Left colon (tissue), 2 donors: Measurements from ENCODE around the gene LRP2BP. TPM values are rescaled to one million over a fixed set of nuclear protein-coding genes. Genes with fewer than 3 reads are reported as not detected.
"Not testable (repeated sequence)": the region's sequence is repeated elsewhere in the genome, so short reads cannot be mapped to it uniquely, and the experiment has no call there.

ENCODE experiments used
- ATAC-seq: fragments of 200-7000 bp; cut with Tn5 transposase; one replicate; pipeline ENCODE4 v1.9.1; 2020; ENCODE audit warnings: mild to moderate bottlenecking, moderate library complexity
- DNase-seq, 2 donors: peaks; one replicate each; pipeline ENCODE4 v3.0.0-alpha.2; 2020
- intact Hi-C, 2 donors: fragments of 100-400 bp; cut with DNase I in 1 of 2; cut with micrococcal nuclease in 1 of 2; formaldehyde crosslinking; loops; one replicate each; pipeline versions ENCODE4 v1.11.2 to v1.14.0; 2022; cut with DNase I, micrococcal nuclease
- total RNA-seq, 2 donors: library from RNA; stranded (reverse); fragmentation: NEBNext Ultra II Directional; extraction: Animal tissue kit (Norgen Biotek cat#: 25700); gene quantifications; one replicate each; pipeline ENCODE4 v1.2.1, GENCODE V29; 2021
- donor health status: DM: no; HTN: no; CAD: no.
- donor health status: DM: yes; HTN: yes; CAD: no.

LRP2BP gene
- total RNA-seq, 2 donors from 2014 or later = 0.40 to 0.70 TPM

DNA sequence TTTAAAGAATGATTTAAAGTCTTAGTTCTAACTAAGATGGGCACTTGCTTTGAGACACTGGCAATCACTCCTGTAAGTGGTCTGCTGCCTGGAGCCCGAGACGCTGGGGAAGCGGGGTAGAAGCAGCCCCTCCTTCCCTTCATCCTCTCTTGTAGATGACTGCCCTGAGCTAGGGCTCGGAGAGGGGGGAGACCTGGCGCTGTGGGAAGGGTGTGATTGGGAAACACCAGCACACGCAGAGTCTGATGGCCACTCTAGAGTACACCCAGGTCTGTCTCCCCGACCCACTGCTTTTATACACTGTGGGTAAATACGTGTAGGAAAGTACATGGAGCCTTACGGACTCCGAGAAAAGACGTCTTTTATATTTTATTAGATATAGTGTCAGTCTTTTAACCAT is 24.0 kb downstream of the LRP2BP start:
- intact Hi-C loops = no loop called here
- no peak for ATAC-seq
- no peak for DNase-seq

DNA sequence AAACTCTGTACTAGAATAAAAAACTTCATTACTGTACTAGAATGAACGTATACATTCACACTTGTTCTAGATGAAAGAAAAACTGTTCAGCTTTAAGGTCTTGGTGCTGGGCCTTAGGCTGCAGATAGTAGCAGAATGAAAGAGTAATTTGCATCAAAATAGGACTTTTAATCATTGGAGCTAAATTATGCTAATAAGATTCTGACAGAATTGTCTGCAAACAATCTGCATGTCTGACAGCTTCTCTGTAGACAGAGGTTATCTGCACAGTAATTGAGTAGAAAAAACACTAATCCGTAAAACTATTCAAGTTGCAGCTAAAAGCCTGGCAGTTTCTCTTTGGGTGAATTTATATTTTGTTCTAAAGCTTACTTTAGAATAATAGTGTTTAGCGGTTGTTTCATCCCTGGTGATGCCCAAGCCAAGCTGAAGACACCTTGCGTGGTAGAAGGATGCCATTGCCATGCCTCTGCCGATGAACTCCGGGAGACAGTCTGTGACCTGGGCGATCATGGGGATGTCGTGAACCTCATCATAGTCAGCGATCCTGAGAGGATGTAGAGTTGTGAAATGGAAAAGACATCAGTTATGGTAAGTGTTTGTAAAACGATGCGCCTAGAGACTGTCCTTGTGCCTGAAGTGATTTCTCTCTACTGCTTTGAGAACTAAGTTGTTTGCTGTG is 25.3 kb downstream of the LRP2BP start:
- intact Hi-C loops = no loop called here
- ATAC-seq (no peak), DNase-seq (no peak)

DNA sequence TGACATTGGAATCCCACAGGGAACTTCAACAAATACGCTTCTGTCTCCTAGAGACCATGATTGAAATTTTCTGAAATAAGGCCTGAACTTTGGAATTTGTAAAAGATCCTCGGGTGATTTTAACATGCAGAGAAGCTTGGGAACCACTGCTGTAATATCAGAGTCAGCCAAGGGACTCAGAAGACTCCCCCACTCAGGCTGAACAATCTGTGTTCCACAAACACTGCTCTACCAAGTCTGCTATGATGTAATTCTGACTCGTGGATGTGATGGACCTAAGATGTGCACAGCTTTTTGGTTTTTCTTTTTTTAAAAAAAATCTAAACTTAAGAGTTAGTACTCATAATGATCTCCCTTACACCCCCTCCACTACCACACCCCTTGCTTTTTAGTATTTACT is 26.0 kb downstream of the LRP2BP start:
- intact Hi-C loops = no loop called here
- ATAC-seq (no peak), DNase-seq (no peak)

DNA sequence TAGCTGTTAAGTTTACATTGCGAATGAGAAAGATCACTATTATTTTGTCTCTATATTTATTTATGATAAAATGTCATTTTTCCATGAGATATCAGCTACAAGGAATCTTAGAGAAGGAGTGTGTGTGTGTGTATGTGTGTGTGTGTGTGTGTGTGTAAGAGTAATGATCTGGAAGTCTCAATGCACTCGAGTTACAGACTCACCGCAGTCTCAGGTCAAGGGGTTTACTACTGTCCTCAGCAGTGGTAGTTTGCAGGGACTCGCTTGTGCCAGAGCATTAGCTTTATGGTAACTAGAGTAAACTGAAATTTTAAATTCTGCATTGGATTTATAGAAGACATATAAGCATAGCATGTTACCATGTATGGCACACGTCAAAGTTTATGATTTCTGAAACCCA is 30.8 kb downstream of the LRP2BP start:
- DNase-seq (no peak), ATAC-seq (no peak)
- intact Hi-C loops = no loop called here

DNA sequence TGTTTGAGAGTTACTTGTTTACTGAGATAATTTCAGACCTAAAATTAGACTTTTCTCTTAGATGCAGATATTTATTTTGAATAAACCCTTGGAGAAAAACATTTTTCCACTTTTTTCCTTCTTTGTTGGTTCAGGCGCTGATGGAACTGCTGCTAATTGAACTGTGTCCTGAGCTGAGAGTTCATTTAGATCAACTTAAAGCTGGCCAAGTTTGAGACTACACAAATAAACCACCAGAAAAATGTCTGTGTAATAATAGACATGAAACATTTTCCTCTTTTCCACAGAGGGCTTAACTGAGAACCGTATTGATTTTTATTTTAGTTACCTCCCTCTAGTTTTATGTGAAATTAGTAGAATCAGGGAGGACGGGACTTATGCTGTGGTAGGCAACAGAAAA is 32.5 kb downstream of the LRP2BP start:
- DNase-seq (no peak), ATAC-seq (no peak)
- intact Hi-C loops = no loop called here

DNA sequence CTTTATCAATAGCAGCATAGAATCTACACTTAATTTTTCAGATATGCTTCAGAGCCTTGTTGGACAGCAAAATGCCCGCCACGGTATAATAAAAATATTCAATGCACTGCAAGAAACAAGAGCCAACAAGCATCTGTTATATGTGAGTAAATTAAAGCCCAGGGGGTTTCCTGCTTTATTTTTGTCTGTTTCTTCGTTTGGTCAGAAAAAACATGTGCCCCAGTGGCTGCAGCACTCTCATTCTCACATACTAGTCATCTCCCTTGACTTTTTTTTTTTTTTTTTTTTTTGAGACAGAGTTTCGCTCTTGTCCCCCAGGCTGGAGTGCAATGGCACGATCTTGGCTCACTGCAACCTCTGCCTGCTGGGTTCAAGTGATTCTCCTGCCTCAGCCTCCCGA is 33.2 kb downstream of the LRP2BP start:
- intact Hi-C loops, DNase-seq, ATAC-seq: not testable (repeated sequence)

DNA sequence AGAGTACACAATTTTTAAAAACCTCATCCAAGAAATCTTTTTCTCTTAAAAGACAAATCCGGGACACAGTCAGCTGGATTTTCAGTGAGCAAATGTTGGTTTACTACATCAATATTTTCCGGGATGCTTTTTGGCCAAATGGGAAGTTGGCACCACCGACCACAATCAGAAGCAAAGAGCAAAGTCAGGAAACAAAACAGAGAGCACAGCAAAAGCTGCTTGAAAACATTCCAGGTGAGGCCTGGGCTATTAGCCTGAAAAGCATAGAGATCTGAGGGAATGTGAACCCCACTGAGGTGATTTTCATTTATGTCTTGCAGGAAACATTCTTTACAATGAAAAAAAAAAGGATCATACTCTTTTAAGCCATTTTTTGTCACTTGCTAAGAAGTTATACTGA is 33.9 kb downstream of the LRP2BP start:
- intact Hi-C loops = no loop called here
- DNase-seq = no peak
- no peak for ATAC-seq

DNA sequence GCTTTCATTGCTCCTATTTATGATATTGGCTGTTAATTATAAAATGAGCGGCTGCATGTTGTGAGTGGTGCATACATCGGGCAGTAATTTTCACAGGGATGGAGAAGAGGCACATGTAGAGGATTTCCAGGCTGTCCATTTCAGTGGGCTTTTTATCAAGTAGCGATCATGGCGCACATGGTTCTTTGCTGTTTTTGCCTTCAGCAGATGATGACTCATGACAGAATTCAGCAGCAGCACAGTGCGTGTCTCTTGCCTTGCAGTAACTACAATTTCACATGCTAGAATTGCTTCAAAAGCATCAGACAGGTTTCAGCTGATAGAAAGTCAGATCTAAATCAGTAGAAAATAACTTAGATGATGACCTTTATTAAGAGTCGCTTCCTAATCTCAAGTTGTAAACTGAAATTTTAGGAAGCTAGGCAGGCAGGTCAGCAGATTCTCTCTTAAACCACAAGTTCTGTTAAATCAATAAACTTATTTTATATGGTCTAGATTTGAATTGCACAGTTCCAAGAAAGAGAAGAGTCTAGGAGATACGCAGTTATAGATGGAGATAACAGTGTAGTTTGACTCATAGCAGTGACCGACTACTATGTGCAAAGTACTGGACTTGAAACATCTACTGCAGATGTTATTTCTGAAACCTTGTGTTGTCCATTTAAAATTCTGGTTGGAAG is 35.8 kb downstream of the LRP2BP start:
- intact Hi-C loops = no loop called here

DNA sequence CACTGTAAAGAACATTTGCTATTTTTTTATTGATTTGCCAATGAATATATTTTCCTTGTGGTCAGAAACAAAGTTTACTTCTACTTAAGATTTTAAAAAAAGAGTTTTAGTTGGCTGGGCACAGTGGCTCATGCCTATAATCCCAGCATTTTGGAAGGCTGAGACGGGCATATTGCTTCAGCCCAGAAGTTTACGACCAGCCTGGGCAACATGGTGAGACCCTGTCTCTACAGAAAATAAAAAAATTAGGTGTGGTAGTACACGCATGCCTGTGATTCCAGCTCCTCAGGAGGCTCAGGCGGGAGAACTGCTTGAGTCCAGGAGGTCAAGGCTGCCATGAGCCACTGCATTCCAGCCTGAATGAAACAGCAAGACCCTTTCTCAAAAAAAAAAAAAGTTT is 36.8 kb downstream of the LRP2BP start:
- no peak for DNase-seq
- intact Hi-C loops = no loop called here
- ATAC-seq = no peak

More for the DNA sequence above, 35.8 kb downstream of the LRP2BP start:
- ATAC-seq (no peak), DNase-seq (no peak)

DNA sequence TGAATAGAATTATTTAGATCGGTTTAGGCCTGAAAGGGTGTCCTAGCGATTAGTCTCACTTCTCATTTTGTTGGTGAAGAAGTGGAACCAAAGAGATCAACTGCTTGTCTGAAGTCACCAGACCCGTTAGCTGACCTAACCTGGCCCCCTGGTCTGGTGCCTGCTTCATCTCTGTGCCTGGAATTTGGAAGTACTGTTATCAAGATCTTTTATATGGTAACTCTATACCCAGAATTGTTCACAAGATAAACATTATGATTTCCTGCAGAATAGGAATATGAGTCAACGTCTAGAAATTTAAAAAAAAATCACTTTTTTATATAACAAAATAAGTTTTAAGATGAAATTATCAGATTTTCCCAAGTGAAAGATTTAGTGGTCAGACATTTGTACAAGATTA is 37.2 kb downstream of the LRP2BP start:
- ATAC-seq (no peak), DNase-seq (no peak)
- intact Hi-C loops = no loop called here

DNA sequence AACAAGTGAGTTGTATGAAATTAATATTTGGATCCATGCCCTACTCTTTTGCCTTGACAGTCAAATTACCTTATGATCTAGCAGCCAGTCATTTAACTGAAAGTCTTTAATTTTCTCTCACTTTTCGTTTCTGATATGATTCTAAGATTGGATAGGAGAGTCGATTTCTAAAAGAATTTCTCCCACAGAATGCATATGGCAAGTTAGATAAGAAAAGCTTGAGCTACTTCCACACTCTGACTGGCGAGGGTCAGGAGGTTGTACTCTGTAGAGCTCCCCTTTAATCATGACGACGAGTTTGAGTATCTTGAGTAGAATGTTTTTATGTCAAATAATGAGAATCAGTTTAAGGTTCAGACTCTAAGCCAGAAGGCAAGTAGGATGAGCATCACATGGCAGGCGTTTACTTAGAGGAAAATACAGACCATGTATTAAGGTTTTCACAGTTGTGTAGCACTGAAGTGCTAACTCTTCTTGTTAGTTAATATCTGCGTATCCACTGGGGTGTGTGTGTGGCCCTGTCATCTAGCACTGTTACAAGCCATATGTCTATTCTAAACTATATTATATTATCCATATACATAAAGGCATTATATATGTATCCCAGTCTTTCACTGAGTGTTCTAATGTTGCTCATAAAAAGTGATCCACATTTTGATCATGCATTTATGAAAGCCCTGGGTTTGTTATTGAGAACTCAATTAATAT is 37.8 kb downstream of the LRP2BP start:
- intact Hi-C loops = no loop called here
- DNase-seq = no peak
- ATAC-seq = no peak

DNA sequence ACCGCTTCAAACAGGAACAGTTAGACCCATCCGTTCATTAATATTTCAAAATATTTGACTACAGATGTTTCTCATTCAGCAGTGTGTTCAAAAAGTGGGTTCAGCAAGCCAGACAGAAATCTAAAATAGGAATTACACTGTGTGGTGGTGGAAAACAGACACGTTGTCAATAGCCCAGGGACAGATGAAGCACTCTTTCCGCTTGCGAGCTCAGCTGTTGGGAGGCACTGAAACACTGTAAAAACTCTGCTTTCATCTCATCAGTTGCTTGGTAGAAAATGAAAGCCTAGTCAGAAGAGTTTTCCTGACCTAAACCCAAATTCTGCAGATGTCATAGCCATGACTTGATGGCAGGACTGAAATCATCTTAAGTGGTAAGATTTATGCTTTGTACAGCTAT is 38.5 kb downstream of the LRP2BP start:
- intact Hi-C loops = no loop called here

DNA sequence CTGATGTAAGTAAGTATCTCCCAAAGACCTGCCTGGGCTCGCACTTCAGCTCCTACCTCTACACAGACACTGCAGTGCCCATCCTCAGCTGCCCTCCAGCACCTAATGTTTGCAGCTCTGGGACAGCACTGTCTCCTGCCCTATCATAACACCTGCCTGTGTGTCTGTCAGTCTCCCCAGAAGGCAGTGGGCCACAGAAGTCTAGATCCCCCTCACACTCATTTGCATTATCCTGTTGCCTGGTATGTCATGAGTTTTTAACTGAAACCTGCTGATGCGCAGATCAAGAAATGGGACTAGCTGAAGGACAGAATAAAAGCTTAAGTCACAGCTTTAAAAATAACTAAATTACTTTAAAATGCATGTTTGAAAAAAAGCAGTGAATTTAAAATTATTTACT is 43.0 kb downstream of the LRP2BP start:
- intact Hi-C loops = no loop called here
- no peak for ATAC-seq

More for the DNA sequence above, 38.5 kb downstream of the LRP2BP start:
- no peak for DNase-seq
- ATAC-seq = no peak

DNA sequence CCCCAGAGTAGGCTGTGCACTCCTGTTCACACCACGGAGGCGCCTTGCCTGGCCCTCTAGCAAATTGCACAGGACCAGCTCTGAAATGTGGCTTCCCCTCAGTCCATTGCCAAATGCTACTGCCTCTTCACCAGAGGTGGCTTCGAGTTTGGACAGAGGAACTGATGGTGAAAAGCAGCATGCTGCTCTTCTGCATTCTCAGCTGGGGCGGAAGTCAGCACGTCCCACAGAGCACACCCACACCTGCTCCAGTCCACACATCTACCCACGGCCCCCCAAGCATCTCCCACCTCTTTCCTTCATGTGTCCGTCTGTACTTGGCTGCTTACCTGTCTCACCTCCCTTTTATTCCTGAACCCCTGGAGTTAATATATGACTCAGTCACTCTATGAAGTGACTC is 43.5 kb downstream of the LRP2BP start:
- intact Hi-C loops = no loop called here
- no peak for ATAC-seq
- DNase-seq = no peak

More for the DNA sequence above, 43.0 kb downstream of the LRP2BP start:
- no peak for DNase-seq

DNA sequence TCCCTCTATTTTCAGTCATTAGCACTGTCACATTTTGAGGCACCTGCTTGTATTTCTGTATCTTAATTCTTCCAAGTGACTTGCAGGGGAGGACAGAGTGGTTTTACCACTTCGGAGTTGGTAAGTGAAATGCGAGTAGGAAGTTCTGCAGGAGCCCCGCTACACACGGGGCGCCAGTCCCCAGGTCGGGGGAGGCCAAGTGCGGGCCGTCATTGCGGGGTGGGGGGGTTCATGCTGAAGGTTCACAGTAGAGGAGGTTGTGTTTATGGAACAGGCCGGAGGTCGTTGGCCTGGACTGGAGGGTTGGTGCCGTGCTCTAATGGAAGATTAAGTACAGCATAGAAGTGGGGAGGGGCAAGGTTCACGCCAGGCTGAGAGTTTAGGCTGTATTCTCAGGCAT is 44.0 kb downstream of the LRP2BP start:
- ATAC-seq = no peak
- DNase-seq = no peak
- intact Hi-C loops = no loop called here

DNA sequence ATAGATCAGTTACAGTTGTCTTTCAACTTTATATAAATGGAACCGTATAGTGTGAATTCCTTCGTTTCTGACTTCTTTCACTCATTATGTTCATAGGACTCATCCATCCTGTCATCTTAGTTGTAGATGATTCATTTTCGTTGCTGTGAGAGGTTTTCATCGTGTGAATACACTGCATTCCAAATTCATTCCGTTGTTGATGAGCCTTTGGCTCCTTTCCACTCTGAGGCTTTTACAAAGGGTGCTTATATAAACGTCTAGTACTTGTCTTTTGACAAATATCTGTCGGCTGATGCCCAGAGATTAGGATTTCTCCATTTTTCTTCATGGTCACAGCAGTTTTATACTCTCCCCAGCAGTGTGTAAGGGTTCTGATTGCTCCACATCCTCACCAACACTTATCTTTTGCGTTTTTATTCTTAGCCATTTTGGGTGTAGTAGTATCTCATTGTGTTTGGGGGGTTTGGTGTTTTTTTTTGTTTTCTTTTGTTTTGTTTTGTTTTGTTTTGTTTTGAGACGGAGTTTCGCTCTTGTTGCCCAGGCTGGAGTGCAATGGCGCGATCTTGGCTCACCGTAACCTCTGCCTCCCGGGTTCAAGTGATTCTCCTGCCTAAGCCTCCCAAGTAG is 48.6 kb downstream of the LRP2BP start:
- intact Hi-C loops = no loop called here
- ATAC-seq (no peak), DNase-seq (no peak)

DNA sequence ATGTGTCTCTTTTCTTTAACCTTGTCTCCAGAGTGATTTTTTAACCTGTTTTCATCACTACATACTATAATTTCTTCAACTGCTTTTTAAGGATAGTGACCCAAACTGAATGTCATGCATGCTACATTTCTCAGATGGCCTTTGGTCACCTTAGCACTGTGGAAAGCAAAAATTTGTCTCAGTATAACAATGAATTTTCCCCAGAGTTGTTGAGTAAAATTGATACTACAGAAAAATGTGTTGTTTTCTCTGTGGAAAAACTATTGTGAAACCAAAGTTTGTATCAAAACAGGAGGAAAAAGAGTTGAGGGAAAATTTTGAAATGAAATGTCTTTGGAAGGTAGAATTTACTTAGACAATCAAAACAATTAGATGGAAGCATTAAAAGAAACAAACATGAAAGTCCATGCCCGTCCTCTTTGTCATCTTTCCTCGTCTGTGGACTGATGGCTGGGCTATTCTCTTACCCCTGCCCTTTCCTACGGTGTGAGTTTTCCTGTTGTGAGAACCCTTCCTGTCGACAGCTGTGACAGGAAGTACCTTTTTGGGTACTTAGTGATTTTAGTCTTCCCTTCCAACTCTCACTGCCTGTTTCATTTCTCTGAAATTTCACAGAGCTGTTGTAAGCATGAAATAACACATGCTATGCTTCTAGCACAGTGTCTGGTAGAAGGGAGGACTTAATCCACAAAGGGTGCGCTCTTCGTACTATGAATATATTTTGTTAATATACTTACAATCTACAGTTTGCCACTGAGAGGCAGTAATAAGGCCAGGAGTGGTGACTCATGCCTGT is 50.8 kb downstream of the LRP2BP start:
- no peak for ATAC-seq
- DNase-seq = no peak
- intact Hi-C loops = no loop called here

DNA sequence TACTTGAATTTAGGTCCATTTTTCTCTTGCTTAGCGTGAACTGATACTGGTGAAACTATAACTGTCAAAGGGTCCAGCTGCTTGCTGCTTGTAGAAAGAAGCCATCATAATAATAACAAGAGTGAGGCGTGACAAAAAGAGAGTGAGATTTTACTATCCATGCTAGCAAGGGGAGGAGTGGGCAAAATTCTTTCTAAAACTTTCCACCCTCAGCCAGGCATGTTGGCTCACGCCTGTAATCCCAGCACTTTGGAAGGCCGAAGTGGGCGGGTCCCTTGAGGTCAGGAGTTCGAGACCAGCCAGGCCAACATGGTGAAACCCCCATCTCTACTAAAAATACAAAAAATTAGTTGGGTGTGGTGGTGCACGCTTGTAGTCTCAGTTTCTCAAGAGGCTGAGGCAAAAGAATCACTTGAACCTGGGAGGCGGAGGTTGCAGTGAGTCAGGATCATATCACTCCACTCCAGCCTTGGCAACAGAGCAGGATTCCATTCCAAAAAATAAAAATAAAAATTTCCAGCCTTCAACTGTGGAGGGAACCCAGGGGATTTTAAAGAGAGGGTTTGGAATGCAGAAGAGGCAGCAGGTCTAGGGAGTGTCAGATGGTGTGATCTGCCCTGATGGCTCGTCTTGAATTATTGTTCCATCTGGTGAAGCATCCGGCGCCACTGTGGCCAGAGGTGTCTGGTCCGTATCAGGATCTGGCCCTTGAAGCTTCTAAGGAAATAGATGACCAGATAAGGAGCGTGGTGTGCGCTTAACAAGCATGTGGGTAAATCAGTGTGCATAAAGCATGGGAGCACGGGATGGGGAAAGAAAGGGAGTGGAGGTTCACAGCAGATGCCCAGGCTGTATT is 51.8 kb downstream of the LRP2BP start:
- ATAC-seq (no peak), DNase-seq (peak in 1 of 2 donors; percentile 67)
- intact Hi-C loops = no loop called here
